Smooth muscle cell (in vitro differentiated cells): ENCODE results near the gene CHI3L1. TPM values are rescaled to one million over a fixed set of nuclear protein-coding genes. Genes with fewer than 3 reads are reported as not detected.
A peak's percentile ranks its signal among the peaks of the same experiment; 100 is the strongest.

Source experiments
- DNase-seq: peaks from one replicate; lab custom pipeline; 2025; ENCODE audit not compliant: unreplicated experiment; lab: John Stamatoyannopoulos, UW
- H2AFZ ChIP-seq: fragments of 200-600 bp; sonication (generic); 2 replicates; pipeline ENCODE4 v1.6.0; 2016; ENCODE audit warnings: antibody characterized with exemption, low read depth, mild to moderate bottlenecking
- H3F3A ChIP-seq: fragments of 200-600 bp; sonication (generic); 2 replicates; pipeline ENCODE4 v1.6.0; 2017; ENCODE audit warnings: antibody characterized with exemption, low read depth
- H3K27ac ChIP-seq: fragments of 200-600 bp; sonication (generic); 2 replicates; pipeline ENCODE4 v1.5.1; 2016; ENCODE audit warnings: low read depth, mild to moderate bottlenecking
- H3K27me3 ChIP-seq: fragments of 200-600 bp; sonication (generic); 2 replicates; pipeline ENCODE4 v1.6.1; 2016; ENCODE audit warnings: low read depth, mild to moderate bottlenecking
- H3K36me3 ChIP-seq: fragments of 200-600 bp; sonication (generic); 2 replicates; pipeline ENCODE4 v1.5.1; 2016; ENCODE audit warnings: low read depth
- H3K4me1 ChIP-seq: fragments of 200-600 bp; sonication (generic); 2 replicates; pipeline ENCODE4 v1.5.1; 2016; ENCODE audit warnings: low read depth
- H3K4me2 ChIP-seq: fragments of 200-600 bp; sonication (generic); 2 replicates; pipeline ENCODE4 v1.6.0; 2016; ENCODE audit warnings: mild to moderate bottlenecking
- H3K4me3 ChIP-seq: fragments of 200-600 bp; sonication (generic); 2 replicates; pipeline ENCODE4 v1.5.1; 2016; ENCODE audit warnings: mild to moderate bottlenecking
- H3K79me2 ChIP-seq: fragments of 200-600 bp; sonication (generic); 2 replicates; pipeline ENCODE4 v1.6.0; 2016; ENCODE audit warnings: low read depth, mild to moderate bottlenecking
- H3K9ac ChIP-seq: fragments of 200-600 bp; sonication (generic); 2 replicates; pipeline ENCODE4 v1.6.0; 2016; ENCODE audit warnings: low read depth
- H3K9me3 ChIP-seq: fragments of 200-600 bp; sonication (generic); replicated peaks from 2 replicates; pipeline ENCODE4 v1.5.1; 2016; ENCODE audit warnings: low read depth
- H4K20me1 ChIP-seq: fragments of 200-600 bp; sonication (generic); 2 replicates; pipeline ENCODE4 v1.6.0; 2016; ENCODE audit warnings: low read depth
- WGBS: methylation state at CpG from one replicate; pipeline ENCODE4 v1.1.7; 2016; ENCODE audit warnings: low lambda C conversion rate; 5-methylcytosine and 5-hydroxymethylcytosine counted together
- polyA plus RNA-seq: library from polyadenylated mRNA; unstranded; fragments of >200 nt; fragmentation: Nextera tagmentation; extraction: Ambion mirVana; gene quantifications from 2 replicates; pipeline ENCODE4 v1.2.1, GENCODE V29; 2016
- total RNA-seq: library from RNA; depleted of rRNA; stranded (reverse); fragments of >200 nt; gene quantifications from 2 replicates; pipeline ENCODE4 v1.2.3, GENCODE V29; 2014
- TF ChIP-seq, protein P1 (sequence below): fragments of 200-600 bp; sonication (generic); IDR thresholded peaks from 2 replicates; pipeline ENCODE4 v1.5.1; 2017; ENCODE audit warnings: borderline replicate concordance, mild to moderate bottlenecking, antibody characterized with exemption; ENCODE audit not compliant: insufficient read depth, poor library complexity, severe bottlenecking

Gene CHI3L1
- total and polyA plus RNA-seq, 2 experiments from 2014 or later: 45.4 to 53.6 TPM

DNA sequence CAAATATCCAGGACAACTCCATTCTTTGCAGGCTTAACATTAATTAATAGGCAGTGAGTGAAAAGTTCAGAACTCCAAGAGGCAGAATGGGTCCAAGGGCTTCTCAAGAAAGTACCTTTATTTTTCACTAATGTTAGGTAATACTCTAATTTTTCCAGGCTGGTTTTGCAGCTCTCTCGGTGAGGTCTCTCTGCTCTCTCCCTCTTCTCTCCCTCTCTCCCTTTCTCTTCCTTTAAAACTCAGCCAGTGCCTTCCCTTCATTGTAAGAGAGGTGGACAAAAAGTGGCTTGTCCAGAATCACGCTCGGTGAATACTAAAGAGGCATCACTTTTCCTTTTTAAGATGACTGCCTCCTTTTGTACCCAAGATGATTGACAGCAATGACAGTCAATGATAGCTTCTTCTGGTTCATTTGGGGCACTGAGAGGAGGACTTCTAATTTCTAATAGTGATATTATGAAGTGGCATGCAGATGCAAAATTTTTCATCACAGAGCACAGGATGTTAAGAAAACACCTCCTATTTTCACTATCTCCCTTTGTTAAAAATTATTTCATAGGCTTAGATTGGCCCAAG lies 1.3 kb upstream of the CHI3L1 start:
- H3K79me2 ChIP-seq: no peaks in the 10 kb centered on the region
- 82% methylated on average over 3 of the region's 3 CpGs for WGBS

DNA sequence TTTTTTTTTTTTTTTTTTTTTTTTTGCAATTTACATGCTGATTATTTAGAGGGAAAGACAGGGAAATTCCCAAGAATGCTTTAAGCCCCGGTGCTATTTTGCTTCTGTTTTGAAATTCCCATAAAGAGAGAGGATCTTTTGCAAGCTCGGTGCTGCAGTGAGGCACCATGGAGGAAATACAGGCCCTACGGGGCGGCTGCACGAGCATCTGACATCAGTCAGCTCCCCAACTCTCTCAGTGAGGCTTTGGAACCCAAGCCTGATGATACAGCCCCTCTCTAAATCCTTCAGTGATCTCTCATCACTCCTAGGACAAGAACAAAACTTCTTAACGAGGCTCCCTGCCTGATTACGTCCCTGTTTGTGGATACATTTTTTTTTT lies 791 bp upstream of the CHI3L1 start:
- H3K4me1 ChIP-seq: peaks cover 30% of the 10 kb centered on the region
- H3K79me2 ChIP-seq: no peaks in the 10 kb centered on the region
- H3K27me3 ChIP-seq: no peaks in the 10 kb centered on the region
- peak overlapping the region; percentile 56 for H3K27ac ChIP-seq
- no peak for DNase-seq
- TF ChIP-seq, protein P1, sequence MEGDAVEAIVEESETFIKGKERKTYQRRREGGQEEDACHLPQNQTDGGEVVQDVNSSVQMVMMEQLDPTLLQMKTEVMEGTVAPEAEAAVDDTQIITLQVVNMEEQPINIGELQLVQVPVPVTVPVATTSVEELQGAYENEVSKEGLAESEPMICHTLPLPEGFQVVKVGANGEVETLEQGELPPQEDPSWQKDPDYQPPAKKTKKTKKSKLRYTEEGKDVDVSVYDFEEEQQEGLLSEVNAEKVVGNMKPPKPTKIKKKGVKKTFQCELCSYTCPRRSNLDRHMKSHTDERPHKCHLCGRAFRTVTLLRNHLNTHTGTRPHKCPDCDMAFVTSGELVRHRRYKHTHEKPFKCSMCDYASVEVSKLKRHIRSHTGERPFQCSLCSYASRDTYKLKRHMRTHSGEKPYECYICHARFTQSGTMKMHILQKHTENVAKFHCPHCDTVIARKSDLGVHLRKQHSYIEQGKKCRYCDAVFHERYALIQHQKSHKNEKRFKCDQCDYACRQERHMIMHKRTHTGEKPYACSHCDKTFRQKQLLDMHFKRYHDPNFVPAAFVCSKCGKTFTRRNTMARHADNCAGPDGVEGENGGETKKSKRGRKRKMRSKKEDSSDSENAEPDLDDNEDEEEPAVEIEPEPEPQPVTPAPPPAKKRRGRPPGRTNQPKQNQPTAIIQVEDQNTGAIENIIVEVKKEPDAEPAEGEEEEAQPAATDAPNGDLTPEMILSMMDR: no peak
- no peaks in the 10 kb centered on the region for H3K36me3 ChIP-seq
- H3K9me3 ChIP-seq: no peaks in the 10 kb centered on the region
- H3K4me3 ChIP-seq: no peak overlapping the region
- H4K20me1 ChIP-seq: no peaks in the 10 kb centered on the region
- H3K9ac ChIP-seq: no peak overlapping the region
- peak overlapping the region; percentile 57 for H3K4me2 ChIP-seq
- peaks cover 15% of the 10 kb centered on the region for H3F3A ChIP-seq
- H2AFZ ChIP-seq: peak overlapping the region; percentile 87
- 20% methylated on average over 7 of the region's 7 CpGs for WGBS

More for the DNA sequence above, 1.3 kb upstream of the CHI3L1 start:
- no peak overlapping the region for H3K9ac ChIP-seq
- no peak overlapping the region for H3K4me3 ChIP-seq
- TF ChIP-seq, protein P1: no peak
- H4K20me1 ChIP-seq: no peaks in the 10 kb centered on the region
- no peaks in the 10 kb centered on the region for H3K9me3 ChIP-seq
- no peaks in the 10 kb centered on the region for H3K36me3 ChIP-seq
- peak overlapping the region; percentile 87 for H2AFZ ChIP-seq
- H3K4me2 ChIP-seq: peak overlapping the region; percentile 57
- no peak for DNase-seq
- peak overlapping the region; percentile 56 for H3K27ac ChIP-seq
- H3K4me1 ChIP-seq: peaks cover 28% of the 10 kb centered on the region
- no peaks in the 10 kb centered on the region for H3K27me3 ChIP-seq
- peaks cover 15% of the 10 kb centered on the region for H3F3A ChIP-seq

DNA sequence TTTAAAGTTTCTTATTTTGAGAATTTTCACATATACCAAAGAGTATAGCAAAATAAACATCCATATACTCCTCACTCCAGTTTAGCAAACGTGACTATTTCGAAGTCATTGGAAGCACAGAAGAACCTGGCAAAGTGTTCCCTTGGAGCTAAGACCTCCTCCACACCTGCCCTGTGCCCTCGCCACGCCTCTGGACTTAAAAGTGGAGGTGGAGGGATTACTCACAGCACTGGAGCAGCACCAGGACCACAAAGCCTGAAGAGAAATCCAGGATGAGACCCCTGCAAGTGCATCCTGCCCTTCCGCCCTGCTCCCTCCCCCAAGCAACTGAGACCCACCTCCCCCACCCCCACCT lies 436 bp downstream of the CHI3L1 start:
- H3K36me3 ChIP-seq: no peaks in the 10 kb centered on the region
- peak overlapping the region; percentile 73 for H3K4me2 ChIP-seq
- no peak overlapping the region for H3K9ac ChIP-seq
- TF ChIP-seq, protein P1: no peak
- H4K20me1 ChIP-seq: no peaks in the 10 kb centered on the region
- 86% methylated on average over 4 of the region's 5 CpGs for WGBS
- no peaks in the 10 kb centered on the region for H3K9me3 ChIP-seq
- peaks cover 38% of the 10 kb centered on the region for H3K4me1 ChIP-seq
- no peak for DNase-seq
- H3K27ac ChIP-seq: no peak overlapping the region
- H2AFZ ChIP-seq: no peak overlapping the region
- H3K79me2 ChIP-seq: no peaks in the 10 kb centered on the region
- H3K4me3 ChIP-seq: no peak overlapping the region
- H3F3A ChIP-seq: peaks cover 15% of the 10 kb centered on the region
- H3K27me3 ChIP-seq: no peaks in the 10 kb centered on the region

DNA sequence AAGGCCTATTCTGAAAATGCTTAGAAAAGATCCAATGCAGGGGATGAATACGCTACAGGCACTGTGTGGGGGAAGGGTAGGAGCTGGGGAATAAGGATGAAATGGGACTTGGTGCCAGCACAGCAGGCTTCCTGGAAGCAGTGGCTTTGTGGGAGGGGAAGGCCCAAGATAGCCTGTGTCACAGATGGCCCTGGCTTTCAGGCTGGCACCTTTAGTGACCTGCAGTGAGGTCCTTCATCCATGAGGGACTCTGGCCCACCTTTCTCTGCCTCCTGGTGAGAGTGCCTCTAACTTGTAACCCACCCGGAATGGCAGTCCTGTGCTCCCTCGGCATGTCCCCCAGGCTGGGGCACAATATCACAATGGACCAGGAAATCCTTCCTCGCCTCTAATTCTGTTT lies 919 bp downstream of the CHI3L1 start:
- DNase-seq: no peak
- peaks cover 12% of the 10 kb centered on the region for H3F3A ChIP-seq
- no peaks in the 10 kb centered on the region for H4K20me1 ChIP-seq
- H3K4me2 ChIP-seq: no peak overlapping the region
- no peak overlapping the region for H3K9ac ChIP-seq
- peaks cover 38% of the 10 kb centered on the region for H3K4me1 ChIP-seq
- WGBS: 83% methylated on average over 4 of the region's 4 CpGs
- H3K79me2 ChIP-seq: no peaks in the 10 kb centered on the region
- H2AFZ ChIP-seq: no peak overlapping the region
- no peaks in the 10 kb centered on the region for H3K9me3 ChIP-seq
- no peaks in the 10 kb centered on the region for H3K36me3 ChIP-seq
- no peaks in the 10 kb centered on the region for H3K27me3 ChIP-seq
- no peak overlapping the region for H3K4me3 ChIP-seq
- H3K27ac ChIP-seq: no peak overlapping the region
- TF ChIP-seq, protein P1: no peak
